OCI-LY7 (cell line): ENCODE data around the gene ADCK2.

Source experiments
- EZH2phosphoT487 ChIP-seq: fragments of 200-600 bp; sonication (generic); IDR thresholded peaks from 2 replicates; pipeline ENCODE4 v1.6.1; 2018; ENCODE audit warnings: low read depth, borderline replicate concordance, mild to moderate bottlenecking, mixed run types, antibody characterized with exemption, low read length, moderate library complexity, mixed read lengths
- TF ChIP-seq, protein P1 (sequence below): fragments of 200-600 bp; sonication (generic); conservative IDR thresholded peaks from 2 replicates; pipeline ENCODE4 v1.5.1; 2014; ENCODE audit warnings: mild to moderate bottlenecking, antibody characterized with exemption, low read length, moderate library complexity, mixed read lengths

DNA sequence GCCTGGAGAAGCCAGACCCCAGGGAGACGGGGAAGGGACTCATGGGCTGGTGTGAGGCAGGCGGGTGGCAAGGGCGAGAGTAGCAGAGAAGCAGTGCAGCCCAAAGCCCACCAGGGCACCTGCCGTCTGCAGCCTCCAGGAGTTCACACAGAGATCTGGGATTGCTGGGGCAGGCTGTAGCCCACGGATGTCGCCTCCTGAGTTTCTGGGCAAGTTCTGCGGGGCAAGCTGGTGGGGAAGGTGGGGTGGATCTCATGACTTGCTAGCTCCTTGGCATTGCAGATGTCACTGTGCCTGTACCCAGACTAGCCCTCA, 6.0 kb downstream of the ADCK2 start:
- TF ChIP-seq, protein P1, sequence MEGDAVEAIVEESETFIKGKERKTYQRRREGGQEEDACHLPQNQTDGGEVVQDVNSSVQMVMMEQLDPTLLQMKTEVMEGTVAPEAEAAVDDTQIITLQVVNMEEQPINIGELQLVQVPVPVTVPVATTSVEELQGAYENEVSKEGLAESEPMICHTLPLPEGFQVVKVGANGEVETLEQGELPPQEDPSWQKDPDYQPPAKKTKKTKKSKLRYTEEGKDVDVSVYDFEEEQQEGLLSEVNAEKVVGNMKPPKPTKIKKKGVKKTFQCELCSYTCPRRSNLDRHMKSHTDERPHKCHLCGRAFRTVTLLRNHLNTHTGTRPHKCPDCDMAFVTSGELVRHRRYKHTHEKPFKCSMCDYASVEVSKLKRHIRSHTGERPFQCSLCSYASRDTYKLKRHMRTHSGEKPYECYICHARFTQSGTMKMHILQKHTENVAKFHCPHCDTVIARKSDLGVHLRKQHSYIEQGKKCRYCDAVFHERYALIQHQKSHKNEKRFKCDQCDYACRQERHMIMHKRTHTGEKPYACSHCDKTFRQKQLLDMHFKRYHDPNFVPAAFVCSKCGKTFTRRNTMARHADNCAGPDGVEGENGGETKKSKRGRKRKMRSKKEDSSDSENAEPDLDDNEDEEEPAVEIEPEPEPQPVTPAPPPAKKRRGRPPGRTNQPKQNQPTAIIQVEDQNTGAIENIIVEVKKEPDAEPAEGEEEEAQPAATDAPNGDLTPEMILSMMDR, result no peak
- TF ChIP-seq EZH2phosphoT487, result no peak
